Ureter (tissue), 1 donor: ENCODE measurements around the gene DNAI1. TPM values are rescaled to one million over a fixed set of nuclear protein-coding genes. Genes with fewer than 3 reads are reported as not detected.
A peak's percentile ranks its signal among the peaks of the same experiment; 100 is the strongest.

Source experiments
- DNase-seq: peaks from one replicate; pipeline ENCODE4 v3.0.0-alpha.2; 2020; ENCODE audit warnings: low spot score
- total RNA-seq: library from RNA; stranded (reverse); gene quantifications from one replicate; pipeline ENCODE4 v1.2.4, GENCODE V29; 2023
- donor health status: DM: yes; HTN: yes; CAD: no.

Gene DNAI1
- total RNA-seq, 1 donor from 2014 or later = not detected

DNA sequence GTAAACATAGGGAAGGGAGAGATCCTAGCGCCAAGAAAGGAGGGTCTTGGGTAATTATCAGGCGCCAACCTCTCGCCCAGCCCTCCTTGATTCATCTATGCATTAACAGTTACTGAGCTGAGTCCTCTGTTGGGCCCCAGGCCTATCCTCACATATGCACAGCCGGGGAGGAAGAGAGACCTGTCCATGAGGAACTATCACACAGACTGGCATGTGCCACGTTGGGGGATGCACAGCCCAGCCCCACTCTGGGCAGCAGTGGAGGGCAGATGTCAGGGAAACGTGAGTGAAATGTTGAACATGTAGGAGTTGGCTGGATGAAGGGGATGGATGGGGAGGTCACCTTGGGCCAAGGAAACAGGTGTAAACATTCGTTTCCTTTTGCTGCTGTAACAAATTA is 82.9 kb downstream of the DNAI1 start:
- peak; percentile 12 for DNase-seq

DNA sequence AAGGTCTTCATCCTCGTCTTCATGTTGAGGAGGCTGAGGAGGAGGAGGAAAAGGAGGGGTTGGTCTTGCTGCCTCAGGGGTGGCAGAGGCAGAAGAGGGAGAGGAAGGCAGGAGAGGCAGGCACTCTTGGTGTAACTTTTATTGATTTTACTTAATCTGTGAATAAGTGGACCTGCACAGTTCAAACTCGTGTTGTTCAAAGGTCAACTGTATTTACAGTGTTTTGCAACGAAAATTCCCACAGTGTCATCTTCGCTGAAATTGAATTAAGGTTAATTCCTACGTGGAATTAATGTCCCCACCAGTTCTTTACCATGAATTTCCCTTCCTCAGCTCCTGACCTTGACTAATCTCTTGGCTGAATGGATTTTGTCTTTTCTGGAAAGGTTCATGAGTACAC is 85.4 kb downstream of the DNAI1 start:
- DNase-seq = no peak

DNA sequence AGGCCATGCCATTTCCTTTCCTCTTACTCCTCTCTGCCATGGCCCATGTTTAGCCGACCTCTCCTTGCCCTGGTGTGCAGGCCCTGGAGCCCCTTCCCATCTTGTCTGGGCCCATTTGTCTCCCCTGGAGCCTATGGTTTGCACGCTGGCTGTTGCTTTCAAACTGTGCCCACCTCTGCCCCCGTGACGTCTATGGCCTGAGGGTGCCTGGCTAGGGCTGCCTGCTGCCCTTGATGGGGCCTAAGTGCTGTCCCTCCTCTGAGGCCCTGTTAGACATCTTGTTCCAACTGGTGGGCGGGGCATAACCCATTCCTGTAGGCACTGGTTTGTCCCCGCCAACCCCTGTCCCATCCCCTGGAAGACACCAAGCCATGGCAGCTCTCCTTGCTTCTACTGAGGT is 86.9 kb downstream of the DNAI1 start:
- peak; percentile 32 for DNase-seq

DNA sequence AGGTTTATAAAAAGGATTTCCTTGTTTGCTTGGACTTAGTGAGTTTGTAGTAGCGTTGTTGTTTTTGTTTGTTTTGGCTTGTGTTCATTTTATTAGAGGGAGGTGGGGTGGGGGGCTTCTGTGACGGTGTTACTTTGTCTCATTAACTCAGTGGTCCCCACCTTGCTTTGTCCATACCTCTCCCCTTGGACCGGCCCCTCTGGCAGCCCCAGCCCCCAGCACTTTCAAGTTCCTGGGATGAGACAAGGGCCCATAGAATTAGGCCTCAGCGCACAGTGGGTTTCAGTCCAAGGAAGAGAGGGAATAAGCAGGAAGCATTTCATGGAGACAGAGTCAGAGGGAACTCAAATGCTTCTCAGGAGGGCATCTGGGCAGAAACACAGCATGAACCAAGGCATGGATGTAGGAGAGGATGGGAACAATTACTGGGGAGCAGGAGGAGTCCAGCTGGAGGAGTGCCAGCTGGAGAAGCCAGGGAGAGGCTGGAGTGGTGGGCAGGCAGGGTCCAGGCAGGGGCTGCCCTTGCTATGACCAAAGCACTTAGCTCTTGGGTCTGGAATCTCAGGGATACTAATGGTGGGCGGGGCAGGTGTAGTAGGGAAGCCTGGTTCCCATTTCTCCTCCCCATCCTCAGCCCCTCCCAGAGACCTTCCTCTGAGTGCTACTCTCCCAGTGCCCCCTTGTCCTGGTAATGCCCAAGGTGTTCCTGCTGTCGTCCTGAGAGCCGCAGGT is 87.7 kb downstream of the DNAI1 start:
- DNase-seq = peak; percentile 35

DNA sequence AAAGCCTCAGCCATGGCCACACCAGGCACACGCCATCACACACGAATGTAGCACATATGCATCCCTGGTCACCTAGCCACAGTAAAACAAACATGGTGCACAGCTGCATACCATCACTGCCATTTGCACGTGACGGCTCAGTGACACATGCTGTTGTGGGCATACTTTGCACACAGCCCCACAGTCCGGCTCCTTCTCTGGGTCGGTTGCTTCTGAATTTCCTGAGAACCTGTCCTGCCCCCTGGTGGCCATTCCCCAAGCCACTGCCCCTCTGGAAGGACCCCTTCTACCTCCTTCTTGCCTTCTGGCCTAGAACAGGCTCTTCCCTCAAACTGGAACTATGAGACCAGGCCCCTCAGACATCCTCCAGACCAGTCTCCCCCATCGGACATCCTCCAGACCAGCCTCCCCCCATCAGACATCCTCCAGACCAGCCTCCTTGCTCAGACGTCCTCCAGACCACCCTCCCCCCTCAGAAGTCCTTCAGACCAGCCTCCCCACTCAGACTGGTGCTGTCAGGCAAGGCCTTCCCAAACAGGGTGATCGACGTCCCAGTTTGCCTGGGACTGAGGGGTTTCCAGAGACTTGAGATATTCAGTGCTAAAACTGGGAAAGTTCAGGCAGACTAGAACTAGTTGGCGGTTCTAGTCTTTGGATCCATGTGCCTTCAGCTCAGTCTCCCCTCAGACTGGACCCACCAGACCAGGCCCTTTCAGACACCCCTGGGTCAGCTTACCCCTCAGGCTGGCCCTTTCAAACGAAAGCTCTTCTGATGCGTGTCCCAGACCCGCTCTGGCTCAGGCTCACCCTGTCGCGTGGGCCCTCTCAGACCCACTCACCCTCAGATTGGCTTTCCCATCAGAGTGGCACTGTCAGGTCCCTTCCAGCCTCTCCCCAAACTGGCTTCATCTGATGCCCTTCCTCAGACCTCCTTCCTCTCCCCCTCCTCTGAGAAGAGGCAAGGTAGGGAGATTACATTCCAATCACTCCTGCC is 88.5 kb downstream of the DNAI1 start:
- DNase-seq = peak; percentile 58

DNA sequence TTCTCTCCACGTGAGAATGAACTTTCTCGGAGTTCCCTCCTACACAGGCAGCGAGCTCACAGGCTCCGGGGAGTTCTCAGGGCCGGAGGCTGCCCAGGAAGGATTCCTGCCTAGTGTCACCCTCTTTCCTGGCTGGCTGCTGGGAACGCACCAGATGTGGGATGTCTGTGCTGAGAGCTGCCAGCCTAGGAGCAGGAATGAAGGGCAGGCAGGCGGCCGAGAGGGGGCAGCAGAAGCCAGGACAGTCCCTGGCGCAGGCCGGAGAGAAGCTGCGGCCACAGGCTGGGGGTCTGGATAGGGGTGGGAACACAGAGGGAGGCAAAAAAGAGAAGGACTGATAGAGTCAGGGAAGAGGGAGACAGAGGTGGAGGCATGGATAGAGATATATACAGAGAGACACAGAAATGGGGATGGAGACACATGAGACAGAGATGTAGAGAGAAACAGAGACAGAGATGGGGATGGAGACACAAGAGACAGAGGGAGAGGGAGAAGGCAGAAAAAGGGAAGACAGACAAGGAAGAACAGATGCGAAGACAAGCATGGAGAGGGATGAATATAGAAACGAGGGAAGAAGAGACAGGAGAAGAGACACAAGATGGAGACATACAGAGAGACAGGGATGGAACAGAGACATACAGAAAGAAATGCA is 89.5 kb downstream of the DNAI1 start:
- DNase-seq = peak; percentile 76

DNA sequence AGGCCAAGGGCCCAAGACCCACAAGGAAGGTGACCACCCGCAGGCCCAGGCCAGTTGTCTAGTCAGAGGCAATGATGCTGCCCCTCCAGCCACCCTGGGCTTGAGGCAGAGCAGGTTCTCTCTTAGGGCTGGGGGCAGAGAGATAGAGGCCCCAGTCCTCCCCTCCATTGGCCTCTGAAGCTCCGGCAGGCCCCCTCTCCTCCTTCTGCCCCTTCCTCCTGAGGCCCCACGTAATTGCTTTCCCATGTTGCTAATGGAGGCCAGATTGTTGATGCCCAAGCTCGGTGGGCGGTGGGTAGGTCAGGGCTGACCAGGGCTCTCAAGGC is 90.8 kb downstream of the DNAI1 start:
- DNase-seq = peak; percentile 36

DNA sequence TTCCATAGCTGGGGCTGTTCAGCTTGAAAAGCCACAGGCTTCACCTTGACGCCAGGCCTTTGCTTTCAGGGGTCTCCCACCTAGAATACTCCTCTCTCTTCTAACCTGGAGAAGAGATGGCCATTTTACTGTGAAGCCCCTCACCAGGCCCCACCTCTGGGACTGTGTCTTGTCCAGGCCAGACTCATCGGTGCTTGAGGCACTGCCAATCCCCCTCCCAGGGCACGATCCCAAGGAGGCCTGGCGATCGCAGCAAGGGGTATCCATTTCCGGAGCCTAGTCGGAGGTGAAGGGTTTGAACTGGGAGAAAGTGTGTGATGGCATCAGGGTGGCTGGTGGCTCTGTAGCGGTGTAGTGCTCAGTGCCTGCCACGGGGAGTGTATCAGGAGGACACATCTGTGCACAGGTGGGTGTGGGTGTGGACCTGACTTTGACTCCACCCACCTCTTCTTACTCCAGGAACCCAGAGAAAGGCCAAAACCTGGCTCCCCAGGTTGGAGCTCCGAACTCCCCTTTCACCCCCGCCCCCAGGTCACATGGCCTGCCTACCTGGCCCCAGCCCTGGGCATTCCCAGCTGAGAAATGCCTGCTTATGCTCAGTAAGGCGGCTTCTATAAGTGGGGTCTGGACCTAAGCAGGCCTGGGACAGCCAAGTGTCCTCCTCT is 91.5 kb downstream of the DNAI1 start:
- peak; percentile 39 for DNase-seq

DNA sequence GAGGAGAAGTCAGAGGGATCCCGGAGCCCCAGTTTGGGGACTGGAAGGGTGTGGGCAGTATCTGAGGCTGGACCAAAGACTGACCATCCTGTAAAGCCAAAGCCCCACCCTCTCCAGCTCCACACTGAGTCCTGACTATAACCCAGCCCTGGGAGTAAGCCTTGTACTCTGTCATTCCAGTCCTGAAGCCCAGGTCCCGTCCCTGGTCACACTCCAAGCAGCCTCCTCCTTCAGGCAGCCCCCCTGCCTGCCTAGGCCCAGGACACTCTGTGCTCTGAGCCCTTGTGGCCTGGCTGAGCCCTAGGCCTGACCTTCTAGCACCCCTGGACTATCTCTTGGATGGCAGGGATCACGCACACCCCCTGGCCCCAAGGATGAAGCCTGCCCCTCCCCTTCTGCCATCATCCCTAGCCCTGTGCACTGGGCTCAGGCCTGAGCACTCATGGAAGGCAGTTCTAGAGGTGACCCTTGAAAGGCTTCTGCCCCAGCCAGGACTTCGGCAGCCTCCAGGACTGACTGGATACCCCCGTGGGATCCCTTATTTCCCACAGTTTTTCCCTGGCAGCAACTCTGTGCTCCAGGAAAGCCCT is 92.2 kb downstream of the DNAI1 start:
- peak; percentile 23 for DNase-seq

DNA sequence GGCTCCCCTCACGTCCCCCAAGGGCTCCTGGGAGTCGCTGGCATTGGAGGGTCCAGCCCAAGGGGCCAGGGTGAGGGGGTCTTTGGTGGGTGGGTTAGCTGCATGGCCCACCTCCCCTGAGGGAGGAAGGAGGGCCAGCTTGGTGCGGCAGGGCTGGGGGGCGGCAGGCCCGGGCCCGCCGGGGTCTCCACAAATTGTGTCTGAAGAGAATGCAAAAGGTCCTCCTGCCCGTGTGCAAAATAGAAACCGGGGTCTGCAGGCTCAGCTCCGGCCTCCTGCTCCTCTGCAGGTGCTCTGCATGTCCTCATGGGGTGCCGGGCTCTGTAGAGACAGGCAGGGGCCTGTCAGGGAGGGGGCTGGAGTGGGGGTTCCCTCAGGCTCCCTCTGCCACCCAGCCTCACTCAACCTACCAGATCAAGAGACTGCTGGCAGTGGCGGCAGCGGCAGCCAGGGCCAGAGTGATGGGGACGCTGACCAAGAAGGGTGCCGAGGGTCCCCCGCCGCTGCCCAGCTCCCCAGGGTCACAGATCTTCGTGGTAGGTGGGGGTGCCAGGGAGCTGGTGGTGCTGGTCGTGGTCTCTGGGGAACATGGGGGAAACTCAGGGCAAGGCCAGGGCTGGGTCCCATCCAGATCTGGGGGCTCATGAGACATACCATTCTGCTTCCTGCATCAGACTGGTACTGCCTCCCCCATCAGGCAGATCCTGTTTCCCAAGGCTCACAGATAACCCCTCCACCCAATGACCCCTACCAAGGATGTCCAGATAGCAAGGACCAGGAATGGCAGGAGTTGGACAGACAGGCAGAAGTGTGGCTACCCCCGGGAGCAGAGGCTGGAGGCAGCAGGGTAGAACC is 93.4 kb downstream of the DNAI1 start:
- no peak for DNase-seq

DNA sequence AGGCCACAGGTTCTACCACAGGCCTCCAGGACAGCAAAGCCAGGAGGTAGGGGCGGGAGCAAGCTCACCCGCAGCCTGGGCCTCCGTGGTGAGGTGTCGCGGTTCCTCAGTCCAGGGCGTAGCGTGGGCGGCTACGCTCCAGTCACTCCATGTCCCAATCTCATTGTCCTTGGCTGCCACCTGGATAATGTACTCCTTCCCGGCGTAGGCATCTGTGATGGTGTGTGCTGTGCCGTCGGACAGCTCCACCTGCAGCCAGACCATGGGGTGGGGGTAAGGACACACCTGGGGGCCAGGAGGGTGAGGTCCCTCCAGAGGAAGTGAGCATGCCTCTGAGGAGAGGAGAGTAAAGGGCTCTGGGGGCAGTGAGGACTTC is 94.0 kb downstream of the DNAI1 start:
- no peak for DNase-seq

DNA sequence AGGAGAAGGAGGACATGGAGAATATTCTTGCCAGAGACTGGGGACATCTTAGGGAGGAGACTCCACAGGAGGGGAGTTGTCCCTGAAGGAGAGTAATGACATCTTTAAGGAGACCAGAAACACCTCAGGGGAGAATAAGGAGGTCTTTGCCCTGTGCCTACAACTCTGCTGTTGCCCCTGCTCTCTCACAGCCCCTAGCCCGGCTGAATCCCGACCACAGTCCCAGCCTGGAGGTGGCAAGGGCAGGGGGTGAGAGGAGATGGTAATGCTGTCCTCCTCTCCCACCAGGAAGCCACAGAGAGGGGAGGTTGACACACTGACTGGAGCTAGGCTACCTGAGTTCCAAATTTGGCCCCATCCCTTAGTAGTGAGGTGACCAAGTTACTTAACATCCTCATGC is 94.4 kb downstream of the DNAI1 start:
- DNase-seq = no peak

DNA sequence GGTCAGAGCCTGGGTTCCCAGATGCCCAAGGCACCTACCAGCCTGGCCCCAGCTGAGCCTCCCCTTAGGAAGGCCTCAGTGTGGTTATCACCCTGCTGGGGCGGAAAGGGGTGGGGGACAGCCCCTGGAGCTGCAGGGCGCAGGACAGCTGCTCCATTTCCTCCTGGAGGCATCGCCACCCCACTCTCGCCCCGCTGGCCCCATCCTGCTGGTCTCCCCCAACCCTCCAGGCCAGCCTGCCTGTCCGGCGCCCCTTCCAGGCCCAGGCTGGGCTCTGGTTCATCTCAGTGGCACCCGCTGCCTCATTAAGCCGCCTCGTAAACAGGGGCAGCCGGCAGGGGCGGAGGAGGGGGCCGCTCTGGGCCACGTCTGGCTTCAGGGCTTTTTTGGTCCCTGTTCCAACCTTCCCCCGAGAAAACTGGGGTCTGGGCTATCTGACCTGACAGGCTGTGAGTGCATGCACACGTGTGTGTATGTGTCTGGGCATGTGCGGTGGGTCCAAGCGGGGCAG is 95.0 kb downstream of the DNAI1 start:
- no peak for DNase-seq

DNA sequence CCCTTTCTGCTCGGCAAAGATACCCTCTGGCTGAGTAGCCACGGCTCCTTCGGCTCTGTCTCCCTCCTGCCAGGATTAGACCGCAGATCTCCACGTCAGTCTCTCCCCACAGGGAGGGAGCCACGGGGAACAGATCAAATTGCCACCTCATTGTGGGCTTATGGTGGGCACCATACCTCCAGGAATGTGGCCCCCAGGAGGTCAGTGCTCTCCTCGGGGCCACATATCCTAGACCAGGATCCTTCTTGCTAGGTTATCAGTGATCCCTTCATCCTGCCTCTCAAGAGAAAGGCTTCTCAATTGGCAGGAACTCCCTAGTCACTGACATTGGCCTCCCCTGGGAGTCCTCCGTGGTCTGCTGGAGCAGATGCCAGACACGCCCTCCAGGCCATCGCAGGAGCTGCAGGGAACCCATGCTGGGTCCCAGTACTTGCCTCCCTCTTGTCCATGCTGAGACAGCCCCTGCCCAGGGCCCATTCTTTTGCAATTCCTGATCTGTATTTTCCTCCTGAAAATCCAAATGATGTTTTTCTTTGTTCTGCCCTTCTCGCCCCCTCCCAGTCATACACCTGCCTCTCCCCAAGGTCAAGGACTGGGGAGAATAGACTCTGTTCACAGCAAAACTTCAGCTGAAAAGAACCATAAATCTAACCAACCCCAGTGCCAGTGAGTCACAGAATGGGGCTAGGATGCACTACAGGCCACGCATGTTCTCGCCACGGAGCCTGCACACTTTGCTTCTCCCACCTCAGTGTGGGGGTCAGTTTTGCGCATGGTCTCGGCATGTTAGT is 95.8 kb downstream of the DNAI1 start:
- no peak for DNase-seq

DNA sequence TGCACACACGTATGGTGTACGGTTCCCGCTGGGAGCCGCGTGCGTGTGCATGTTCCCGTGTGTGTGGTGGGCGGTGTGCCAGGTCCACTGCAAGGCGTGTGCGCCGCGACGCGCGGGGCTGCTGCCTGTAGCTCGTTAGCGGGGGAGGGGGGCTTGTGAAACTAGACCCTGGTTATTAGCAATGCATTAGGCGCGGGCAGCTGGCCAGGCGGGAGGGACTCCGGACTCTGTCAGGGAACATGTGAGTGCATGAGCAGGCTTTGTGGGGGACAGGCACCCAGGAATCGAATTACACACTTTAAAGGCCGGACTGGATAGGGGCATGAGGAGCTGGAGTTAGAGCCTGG is 96.4 kb downstream of the DNAI1 start:
- no peak for DNase-seq

DNA sequence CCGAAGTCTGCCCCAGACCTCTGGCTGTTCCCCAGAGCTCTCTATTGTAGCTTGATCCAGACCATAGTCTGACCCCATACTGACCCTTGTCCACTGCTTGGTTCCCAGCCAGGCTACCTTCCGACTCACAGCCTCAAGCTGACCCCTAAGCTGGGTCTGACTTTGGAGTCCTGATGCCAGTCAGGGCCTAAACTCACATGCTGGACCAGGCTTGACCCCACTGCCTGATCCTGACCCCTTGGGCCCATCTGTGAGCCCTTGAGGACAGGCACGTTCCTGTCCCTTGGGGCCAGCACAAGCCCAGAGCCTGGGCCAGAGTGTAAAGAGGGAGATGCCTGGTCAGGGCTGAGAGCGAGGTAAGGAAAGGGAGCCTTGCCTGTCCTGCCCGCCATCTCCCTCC is 96.9 kb downstream of the DNAI1 start:
- no peak for DNase-seq

DNA sequence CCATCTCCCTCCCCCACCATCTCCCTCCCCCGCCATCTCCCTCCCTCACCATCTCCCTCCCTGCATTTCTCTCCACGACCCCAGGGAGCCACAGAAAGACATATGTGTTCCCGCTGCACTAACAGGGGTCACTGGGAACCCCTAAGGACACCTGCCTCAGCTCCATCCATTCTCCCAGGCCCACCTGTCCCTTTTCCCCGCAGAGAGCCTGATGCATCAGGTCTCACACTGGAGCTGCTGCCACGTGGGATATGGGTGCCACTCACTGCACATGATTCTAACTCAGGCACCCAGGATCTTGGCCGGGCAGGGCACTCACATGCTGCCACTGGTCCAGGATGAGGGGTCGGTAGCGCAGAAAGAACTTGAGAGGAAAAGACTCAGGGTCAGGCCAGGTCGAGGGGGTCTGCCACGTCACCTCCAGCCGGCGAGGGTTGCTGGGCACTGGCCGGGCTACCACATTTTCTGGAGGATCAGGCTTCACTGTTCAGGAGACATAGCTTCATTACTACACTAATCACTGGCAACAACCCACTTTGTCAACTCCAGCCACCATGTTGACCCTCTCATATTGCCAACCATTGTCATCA is 97.4 kb downstream of the DNAI1 start:
- DNase-seq = no peak

DNA sequence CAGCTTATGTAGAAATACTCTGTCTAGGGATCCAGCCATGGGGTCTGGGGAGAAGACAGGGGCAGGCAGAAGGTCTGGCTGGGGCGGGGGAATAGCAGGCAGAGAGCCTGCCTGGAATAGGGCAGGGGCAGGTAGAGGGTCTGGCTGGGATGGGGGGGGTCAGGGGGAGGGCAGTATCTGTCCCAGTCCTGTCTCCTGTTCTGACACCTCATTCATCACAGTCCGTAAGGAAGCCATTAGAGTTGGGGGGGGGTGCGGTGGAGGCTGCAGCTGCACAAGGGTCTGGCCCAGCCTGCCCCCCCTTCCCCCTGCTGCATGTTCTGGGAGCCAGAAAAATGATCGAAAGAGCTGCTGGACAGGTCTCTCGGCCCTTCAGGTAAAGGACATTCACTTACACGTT is 98.3 kb downstream of the DNAI1 start:
- no peak for DNase-seq
